ENCODE measurements around the gene CDC16.

Gene CDC16

GRCh38 chr13:114309806-114310410, 75.2 kb downstream of the CDC16 start:
- DNase-seq = no peak

GRCh38 chr13:114310956-114311355, 76.3 kb downstream of the CDC16 start:
- no peak for DNase-seq

GRCh38 chr13:114311387-114311786, 76.7 kb downstream of the CDC16 start:
- no peak for DNase-seq

- DNase-seq = no peak
Measured at GRCh38 chr13:114311908-114312307, 77.2 kb downstream of the CDC16 start.

- peak; percentile 20 for DNase-seq
Measured at GRCh38 chr13:114313061-114313860, 78.6 kb downstream of the CDC16 start.

- peak; percentile 98 for DNase-seq
Measured at GRCh38 chr13:114314074-114314912, 79.6 kb downstream of the CDC16 start, which contains the start of gene CHAMP1. Gene CHAMP1, plus strand, starts transcription at chr13:114314503. Its CDS starts 9,340 bp downstream, at chr13:114323843.

- DNase-seq = peak; percentile 37
Measured at GRCh38 chr13:114315074-114315785, 80.5 kb downstream of the CDC16 start.

- peak; percentile 28 for DNase-seq
Measured at GRCh38 chr13:114318624-114319023, 83.9 kb downstream of the CDC16 start.

- no peak for DNase-seq
Measured at GRCh38 chr13:114319441-114319913, 84.8 kb downstream of the CDC16 start.

GRCh38 chr13:114320065-114320464, 85.4 kb downstream of the CDC16 start:
- peak; percentile 89 for DNase-seq

GRCh38 chr13:114321256-114321655, 86.6 kb downstream of the CDC16 start:
- DNase-seq = no peak
